NCI-H1694 treated with DMSO at 0.1 percent for 48 hours (cell line): ENCODE measurements around the gene SOX21.

Source experiments
- DNase-seq: peaks from one replicate; lab custom pipeline; 2025; lab: John Stamatoyannopoulos, UW

SOX21 gene

GRCh38 chr13:94709001-94709834 is 3.1 kb downstream of the SOX21 start:
- DNase-seq: no peak

- DNase-seq: no peak
Observed at GRCh38 chr13:94708031-94708859, 4.1 kb downstream of the SOX21 start.

GRCh38 chr13:94707400-94708021 is 4.8 kb downstream of the SOX21 start:
- DNase-seq: no peak

GRCh38 chr13:94706843-94707399 is 5.4 kb downstream of the SOX21 start:
- DNase-seq: no peak

GRCh38 chr13:94706101-94706842 is 6.1 kb downstream of the SOX21 start:
- DNase-seq: no peak

- no peak for DNase-seq
Observed at GRCh38 chr13:94705081-94706030, 7.0 kb downstream of the SOX21 start.

GRCh38 chr13:94704377-94705080 is 7.8 kb downstream of the SOX21 start:
- no peak for DNase-seq

- DNase-seq: no peak
Observed at GRCh38 chr13:94703721-94704314, 8.5 kb downstream of the SOX21 start.

- DNase-seq: no peak
Observed at GRCh38 chr13:94703271-94703670, 9.1 kb downstream of the SOX21 start.

- no peak for DNase-seq
Observed at GRCh38 chr13:94702181-94703041, 9.9 kb downstream of the SOX21 start.

GRCh38 chr13:94701313-94702180 is 10.8 kb downstream of the SOX21 start:
- no peak for DNase-seq

GRCh38 chr13:94700536-94700935 is 11.8 kb downstream of the SOX21 start:
- DNase-seq: no peak

GRCh38 chr13:94700051-94700535 is 12.3 kb downstream of the SOX21 start:
- no peak for DNase-seq

- DNase-seq: no peak
Observed at GRCh38 chr13:94696171-94696570, 16.2 kb downstream of the SOX21 start.

GRCh38 chr13:94692030-94692429 is 20.3 kb downstream of the SOX21 start:
- DNase-seq: no peak

GRCh38 chr13:94683409-94683808 is 28.9 kb downstream of the SOX21 start:
- no peak for DNase-seq

- DNase-seq: no peak
Observed at GRCh38 chr13:94682229-94682628, 30.1 kb downstream of the SOX21 start.
